SU-DHL-6 (cell line): Measurements from ENCODE around the gene RAC2.
A peak's percentile ranks its signal among the peaks of the same experiment; 100 is the strongest.
"Not testable (repeated sequence)": the region's sequence is repeated elsewhere in the genome, so short reads cannot be mapped to it uniquely, and the experiment has no call there.

Experiments used
- H2AFZ ChIP-seq: fragments of 200-600 bp; sonication (generic); 2 replicates; pipeline ENCODE4 v1.6.1; 2014; ENCODE audit warnings: low read depth, mild to moderate bottlenecking, moderate library complexity, mixed read lengths, antibody characterized with exemption, low read length; ENCODE audit not compliant: severe bottlenecking
- H3F3A ChIP-seq: fragments of 200-600 bp; shearing (Covaris generic); 2 replicates; pipeline ENCODE4 v1.6.0; 2016; ENCODE audit warnings: antibody characterized with exemption, mild to moderate bottlenecking; ENCODE audit not compliant: insufficient read depth
- H3K27ac ChIP-seq: fragments of 200-600 bp; sonication (generic); 2 replicates; pipeline ENCODE4 v1.5.1; 2016; ENCODE audit warnings: low read depth, mild to moderate bottlenecking, low read length, moderate library complexity, mixed read lengths
- H3K27me3 ChIP-seq: fragments of 200-600 bp; sonication (generic), shearing (Covaris generic); 2 replicates; pipeline ENCODE4 v1.6.0; 2014; ENCODE audit warnings: mild to moderate bottlenecking, low read length
- H3K36me3 ChIP-seq: fragments of 200-600 bp; sonication (generic); 2 replicates; pipeline ENCODE4 v1.6.1; 2014; ENCODE audit warnings: mild to moderate bottlenecking, low read length, mixed read lengths
- H3K4me2 ChIP-seq: fragments of 300-600, 200-600 bp; shearing (Covaris generic), sonication (generic); 2 replicates; pipeline ENCODE4 v1.6.0; 2014; ENCODE audit warnings: low read length, low read depth, mild to moderate bottlenecking; ENCODE audit not compliant: poor library complexity, severe bottlenecking
- H3K4me3 ChIP-seq: fragments of 200-600 bp; sonication (generic); 2 replicates; pipeline ENCODE4 v1.5.1; 2014; ENCODE audit warnings: antibody characterized with exemption, low read length, mild to moderate bottlenecking, mixed read lengths; ENCODE audit not compliant: insufficient read depth, poor library complexity, severe bottlenecking
- H3K79me2 ChIP-seq: fragments of 200-600 bp; sonication (generic); 2 replicates; pipeline ENCODE4 v1.6.1; 2014; ENCODE audit warnings: mild to moderate bottlenecking, low read length, moderate library complexity; ENCODE audit not compliant: insufficient read depth
- H3K9ac ChIP-seq: fragments of 200-600 bp; sonication (generic); 2 replicates; pipeline ENCODE4 v1.7.0; 2014; ENCODE audit warnings: mild to moderate bottlenecking, low read length
- H3K9me2 ChIP-seq: fragments of 200-600 bp; sonication (generic); replicated peaks from 2 replicates; pipeline ENCODE4 v1.6.1; 2014; ENCODE audit warnings: low read length; ENCODE audit not compliant: insufficient read depth
- H3K9me3 ChIP-seq: fragments of 200-600 bp; sonication (generic); 2 replicates; pipeline ENCODE4 v1.6.1; 2014; ENCODE audit warnings: low read length, mixed read lengths; ENCODE audit not compliant: insufficient read depth
- H4K20me1 ChIP-seq: fragments of 200-600 bp; sonication (generic); 2 replicates; pipeline ENCODE4 v1.6.1; 2014; ENCODE audit warnings: low read depth, mild to moderate bottlenecking, antibody characterized with exemption, low read length, moderate library complexity, mixed read lengths
- CTCF ChIP-seq: fragments of 200-600 bp; sonication (generic); IDR thresholded peaks from one replicate; pipeline ENCODE4 v1.5.1; 2017; ENCODE audit warnings: antibody characterized with exemption, mild to moderate bottlenecking, low read length, moderate library complexity; ENCODE audit not compliant: insufficient read depth, poor library complexity, severe bottlenecking
- EZH2phosphoT487 ChIP-seq: fragments of 200-600 bp; sonication (generic), shearing (Covaris generic); conservative IDR thresholded peaks from 2 replicates; pipeline ENCODE4 v1.6.1; 2018; ENCODE audit warnings: mild to moderate bottlenecking, antibody characterized with exemption, low read length, moderate library complexity, mixed read lengths

Gene RAC2

GRCh38 chr22:37202716-37203115, 41.4 kb downstream of the RAC2 start:
- Histone ChIP-seq H3K79me2 (no peaks in the 10 kb centered on the region), H3K9me2 (no peaks in the 10 kb centered on the region), H3F3A (no peaks in the 10 kb centered on the region), H4K20me1 (no peaks in the 10 kb centered on the region), H3K9me3 (no peaks in the 10 kb centered on the region), H3K36me3 (no peaks in the 10 kb centered on the region), H3K4me2 (no peak overlapping the region), H3K27ac (no peak overlapping the region), H3K27me3 (no peaks in the 10 kb centered on the region), H2AFZ (no peak overlapping the region), H3K9ac (no peak overlapping the region), H3K4me3 (no peak overlapping the region)
- TF ChIP-seq CTCF = no peak
- no peak for TF ChIP-seq EZH2phosphoT487

GRCh38 chr22:37202001-37202555, 42.0 kb downstream of the RAC2 start:
- no peak overlapping the region for H3K9ac ChIP-seq
- no peak overlapping the region for H2AFZ ChIP-seq

GRCh38 chr22:37201443-37201820, 42.6 kb downstream of the RAC2 start:
- not testable (repeated sequence) for H3K9ac ChIP-seq, H4K20me1 ChIP-seq, H3F3A ChIP-seq, H3K79me2 ChIP-seq, H3K9me3 ChIP-seq, H3K4me3 ChIP-seq, H3K36me3 ChIP-seq, H3K9me2 ChIP-seq, H3K27ac ChIP-seq, H3K4me2 ChIP-seq, H2AFZ ChIP-seq, H3K27me3 ChIP-seq

More at GRCh38 chr22:37202001-37202555, 42.0 kb downstream of the RAC2 start:
- no peaks in the 10 kb centered on the region for H3K9me2 ChIP-seq
- no peak overlapping the region for H3K27ac ChIP-seq
- no peaks in the 10 kb centered on the region for H3K9me3 ChIP-seq
- H4K20me1 ChIP-seq = no peaks in the 10 kb centered on the region
- H3K79me2 ChIP-seq = no peaks in the 10 kb centered on the region
- H3K27me3 ChIP-seq = no peaks in the 10 kb centered on the region
- no peaks in the 10 kb centered on the region for H3K36me3 ChIP-seq
- H3K4me3 ChIP-seq = no peak overlapping the region
- TF ChIP-seq EZH2phosphoT487 = no peak
- TF ChIP-seq CTCF = no peak
- no peaks in the 10 kb centered on the region for H3F3A ChIP-seq
- no peak overlapping the region for H3K4me2 ChIP-seq

- Histone ChIP-seq H3K36me3 (no peaks in the 10 kb centered on the region), H3K4me3 (no peak overlapping the region), H2AFZ (peak overlapping the region; percentile 79), H3K27ac (no peak overlapping the region), H3F3A (no peaks in the 10 kb centered on the region), H3K27me3 (no peaks in the 10 kb centered on the region), H4K20me1 (no peaks in the 10 kb centered on the region), H3K79me2 (no peaks in the 10 kb centered on the region), H3K4me2 (peak overlapping the region; percentile 42), H3K9me3 (no peaks in the 10 kb centered on the region), H3K9ac (peak overlapping the region; percentile 52), H3K9me2 (no peaks in the 10 kb centered on the region)
- TF ChIP-seq CTCF (no peak), EZH2phosphoT487 (no peak)
Observed at GRCh38 chr22:37199760-37200108, 44.3 kb downstream of the RAC2 start.
